GM12873 (cell line): ENCODE data around the gene CHL1.

Source experiments
- TF ChIP-seq, protein P1 (sequence below): IDR thresholded peaks from 2 replicates; pipeline ENCODE4 v1.5.1; 2012; ENCODE audit warnings: low read depth, mild to moderate bottlenecking, moderate library complexity, low read length, control low read depth; ENCODE audit not compliant: insufficient read depth; ENCODE audit errors: missing control alignments

The CHL1 gene

DNA sequence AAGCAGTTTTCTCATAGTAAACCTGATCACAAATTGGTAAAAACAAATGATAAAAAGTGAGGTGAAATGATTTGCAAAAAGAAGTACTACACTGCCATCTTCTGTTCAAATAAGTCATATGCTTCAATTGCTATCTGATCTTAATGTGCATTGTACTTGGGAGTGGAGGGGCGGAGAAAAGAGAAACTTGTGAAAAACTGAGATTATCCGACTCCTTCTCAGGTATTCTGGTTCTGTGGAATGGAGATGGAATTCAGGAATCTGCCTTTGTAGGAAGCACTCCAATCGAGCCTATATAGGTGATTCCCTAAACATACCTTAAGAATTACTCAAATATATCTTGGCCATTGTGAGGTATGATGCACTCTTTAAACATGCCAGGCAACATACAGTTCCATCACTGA lies 180.6 kb downstream of the CHL1 start:
- TF ChIP-seq, protein P1, sequence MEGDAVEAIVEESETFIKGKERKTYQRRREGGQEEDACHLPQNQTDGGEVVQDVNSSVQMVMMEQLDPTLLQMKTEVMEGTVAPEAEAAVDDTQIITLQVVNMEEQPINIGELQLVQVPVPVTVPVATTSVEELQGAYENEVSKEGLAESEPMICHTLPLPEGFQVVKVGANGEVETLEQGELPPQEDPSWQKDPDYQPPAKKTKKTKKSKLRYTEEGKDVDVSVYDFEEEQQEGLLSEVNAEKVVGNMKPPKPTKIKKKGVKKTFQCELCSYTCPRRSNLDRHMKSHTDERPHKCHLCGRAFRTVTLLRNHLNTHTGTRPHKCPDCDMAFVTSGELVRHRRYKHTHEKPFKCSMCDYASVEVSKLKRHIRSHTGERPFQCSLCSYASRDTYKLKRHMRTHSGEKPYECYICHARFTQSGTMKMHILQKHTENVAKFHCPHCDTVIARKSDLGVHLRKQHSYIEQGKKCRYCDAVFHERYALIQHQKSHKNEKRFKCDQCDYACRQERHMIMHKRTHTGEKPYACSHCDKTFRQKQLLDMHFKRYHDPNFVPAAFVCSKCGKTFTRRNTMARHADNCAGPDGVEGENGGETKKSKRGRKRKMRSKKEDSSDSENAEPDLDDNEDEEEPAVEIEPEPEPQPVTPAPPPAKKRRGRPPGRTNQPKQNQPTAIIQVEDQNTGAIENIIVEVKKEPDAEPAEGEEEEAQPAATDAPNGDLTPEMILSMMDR = peak; percentile 51

- TF ChIP-seq, protein P1 = no peak
These were observed 184.2 kb downstream of the CHL1 start for GRCh38 chr3:380801-381200.

DNA sequence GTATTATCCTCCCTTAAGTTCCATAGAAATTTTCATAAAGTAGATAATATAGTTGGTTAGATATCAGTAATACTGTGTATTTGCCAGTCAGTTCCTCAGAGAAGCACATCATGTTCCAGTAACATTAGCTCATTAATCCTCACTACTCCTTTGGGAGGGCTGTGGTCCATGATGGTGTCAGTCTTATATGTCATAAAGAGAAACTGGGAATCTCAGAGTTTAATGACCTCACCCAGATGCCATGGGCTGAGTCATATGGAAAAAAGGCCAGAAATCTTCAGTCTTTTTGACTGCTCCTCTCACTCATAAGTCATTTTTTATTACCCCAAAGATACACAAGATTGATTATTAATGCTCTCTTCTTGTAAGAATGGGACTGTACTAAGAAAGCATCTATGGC lies 188.6 kb downstream of the CHL1 start:
- TF ChIP-seq, protein P1 = no peak

GRCh38 chr3:394775-395174 lies 198.2 kb downstream of the CHL1 start:
- TF ChIP-seq, protein P1 = no peak

- TF ChIP-seq, protein P1 = no peak
These were observed 199.7 kb downstream of the CHL1 start for GRCh38 chr3:396293-396692.

DNA sequence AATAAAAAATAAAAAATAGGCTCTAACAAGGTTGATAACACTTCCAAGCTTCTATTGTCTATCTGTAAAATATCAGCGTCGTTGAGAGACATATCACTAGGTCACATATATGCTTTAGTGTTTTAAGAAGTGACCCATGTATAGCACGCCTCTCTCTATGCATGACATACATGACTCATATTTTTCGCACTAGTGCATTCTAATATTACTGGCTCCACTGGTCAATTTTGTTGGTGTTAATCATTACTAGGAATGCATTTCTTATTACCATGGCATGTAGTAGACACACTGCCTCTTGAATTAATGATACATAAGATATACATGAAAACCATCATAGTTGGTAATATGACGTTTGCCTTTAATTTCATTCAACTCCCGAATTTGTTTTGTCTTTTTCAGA lies 203.1 kb downstream of the CHL1 start:
- TF ChIP-seq, protein P1 = no peak

DNA sequence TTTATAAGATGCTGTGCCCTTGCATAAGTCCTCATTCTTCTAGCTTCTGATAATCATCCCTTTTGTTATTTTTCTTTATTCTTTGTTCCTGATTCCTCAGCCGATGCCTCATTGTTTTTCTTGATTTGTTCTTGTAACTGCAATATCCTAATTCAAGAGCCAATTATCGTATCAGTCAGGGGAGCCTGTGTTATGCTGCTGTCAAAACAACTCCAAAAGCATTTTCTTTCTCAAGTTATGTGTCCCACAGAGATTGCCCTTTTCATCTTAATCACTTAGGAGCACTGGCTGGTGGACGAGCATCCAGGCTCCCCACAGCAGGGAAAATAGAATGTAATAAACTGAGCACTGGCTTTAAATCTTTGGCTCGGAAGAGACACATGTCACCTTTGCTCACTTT lies 207.3 kb downstream of the CHL1 start:
- TF ChIP-seq, protein P1 = no peak

GRCh38 chr3:409011-409410 lies 212.4 kb downstream of the CHL1 start:
- TF ChIP-seq, protein P1 = no peak
